GM23338 (cell line): ENCODE measurements around the gene NELFB. TPM values are rescaled to one million over a fixed set of nuclear protein-coding genes. Genes with fewer than 3 reads are reported as not detected.

Experiments used
- ATAC-seq: fragments of 200-7000 bp; cut with Tn5 transposase; 3 replicates; pipeline ENCODE4 v1.9.1; 2020
- DNase-seq: peaks from one replicate; pipeline ENCODE4 v3.0.0-alpha.2; 2015; ENCODE audit warnings: low spot score
- H2AFZ ChIP-seq: fragments of 200-600 bp; sonication (generic); 2 replicates; pipeline ENCODE4 v1.8.0; 2016; ENCODE audit warnings: antibody characterized with exemption, mild to moderate bottlenecking, moderate library complexity
- H3F3A ChIP-seq: fragments of 200-600 bp; sonication (generic); replicated peaks from 2 replicates; pipeline ENCODE4 v1.8.0; 2017; ENCODE audit warnings: antibody characterized with exemption, mixed run types, low read depth
- H3K27ac ChIP-seq: fragments of 200-600 bp; sonication (generic); 2 replicates; pipeline ENCODE4 v1.6.1; 2016; ENCODE audit warnings: low read depth
- H3K27me3 ChIP-seq: fragments of 200-600 bp; sonication (generic); 2 replicates; pipeline ENCODE4 v1.8.0; 2016; ENCODE audit warnings: mild to moderate bottlenecking, mixed run types, moderate library complexity; ENCODE audit not compliant: insufficient read depth
- H3K36me3 ChIP-seq: fragments of 200-600 bp; sonication (generic); 2 replicates; pipeline ENCODE4 v1.8.0; 2016; ENCODE audit warnings: mild to moderate bottlenecking; ENCODE audit not compliant: insufficient read depth
- H3K4me1 ChIP-seq: fragments of 200-600 bp; sonication (generic); 2 replicates; pipeline ENCODE4 v1.8.0; 2016; ENCODE audit warnings: mild to moderate bottlenecking, moderate library complexity; ENCODE audit not compliant: insufficient read depth
- H3K4me2 ChIP-seq: fragments of 200-600 bp; sonication (generic); 2 replicates; pipeline ENCODE4 v1.7.1; 2017; ENCODE audit warnings: mixed run types
- H3K4me3 ChIP-seq: fragments of 200-600 bp; sonication (generic); 2 replicates; pipeline ENCODE4 v1.6.1; 2016; ENCODE audit warnings: mixed run types
- H3K79me2 ChIP-seq: fragments of 200-600 bp; sonication (generic); replicated peaks from 2 replicates; pipeline ENCODE4 v1.8.0; 2017; ENCODE audit warnings: mild to moderate bottlenecking; ENCODE audit not compliant: insufficient read depth
- H3K9me2 ChIP-seq: fragments of 200-600 bp; sonication (generic); 2 replicates; pipeline ENCODE4 v1.8.0; 2017; ENCODE audit not compliant: insufficient read depth
- H4K20me1 ChIP-seq: fragments of 200-600 bp; sonication (generic); replicated peaks from 2 replicates; pipeline ENCODE4 v1.8.0; 2017; ENCODE audit warnings: mild to moderate bottlenecking; ENCODE audit not compliant: insufficient read depth
- H3K27ac Mint-ChIP-seq: 2 replicates; pipeline ENCODE4 v1.8.0; 2020; ENCODE audit warnings: inconsistent platforms, mild to moderate bottlenecking, moderate library complexity, mixed read lengths
- H3K27me3 Mint-ChIP-seq: 3 replicates; pipeline ENCODE4 v1.8.0; 2022; ENCODE audit warnings: low read depth, mild to moderate bottlenecking, moderate library complexity, mixed read lengths, inconsistent platforms; ENCODE audit not compliant: insufficient read depth, poor library complexity
- H3K36me3 Mint-ChIP-seq: 3 replicates; pipeline ENCODE4 v1.8.0; 2021; ENCODE audit warnings: low read depth, mild to moderate bottlenecking, inconsistent platforms, moderate library complexity, mixed read lengths
- H3K4me1 Mint-ChIP-seq: 3 replicates; pipeline ENCODE4 v1.8.0; 2020; ENCODE audit warnings: mild to moderate bottlenecking, inconsistent platforms, mixed read lengths
- H3K4me3 Mint-ChIP-seq: 3 replicates; pipeline ENCODE4 v1.8.0; 2021; ENCODE audit warnings: moderate library complexity, mild to moderate bottlenecking, inconsistent platforms, mixed read lengths
- H3K9me3 Mint-ChIP-seq: 3 replicates; pipeline ENCODE4 v1.8.0; 2020; ENCODE audit warnings: moderate library complexity, mild to moderate bottlenecking, inconsistent platforms, mixed read lengths
- JUNB ChIP-seq: IDR thresholded peaks from one replicate; pipeline ENCODE4 v1.6.1; 2016; ENCODE audit warnings: antibody characterized with exemption; ENCODE audit not compliant: unreplicated experiment
- NANOG ChIP-seq: IDR thresholded peaks from 2 replicates; pipeline ENCODE4 v1.6.1; 2016; ENCODE audit warnings: antibody characterized with exemption, borderline replicate concordance
- POLR2AphosphoS5 ChIP-seq: IDR thresholded peaks from 2 replicates; pipeline ENCODE4 v1.6.1; 2016; ENCODE audit warnings: antibody characterized with exemption, low read depth
- STAT1 ChIP-seq: IDR thresholded peaks from one replicate; pipeline ENCODE4 v1.6.1; 2016; ENCODE audit warnings: antibody characterized with exemption; ENCODE audit not compliant: unreplicated experiment
- ZNF331 ChIP-seq: fragments of 250-450 bp; sonication (Bioruptor Pico); IDR thresholded peaks from 2 replicates; pipeline ENCODE4 v1.5.0; 2020; ENCODE audit warnings: low read depth, mild to moderate bottlenecking, moderate library complexity
- polyA plus RNA-seq: library from polyadenylated mRNA; unstranded; fragments of >200 nt; fragmentation: Nextera tagmentation; extraction: Ambion mirVana; gene quantifications from 2 replicates; pipeline ENCODE4 v1.2.1, GENCODE V29; 2016
- total RNA-seq: library from RNA; depleted of rRNA; stranded (reverse); fragments of >200 nt; shearing (Covaris generic); gene quantifications from 2 replicates; pipeline ENCODE4 v1.2.3, GENCODE V29; 2014
- TF ChIP-seq, protein P1 (sequence below): IDR thresholded peaks from one replicate; pipeline ENCODE4 v1.6.1; 2018; ENCODE audit warnings: antibody characterized with exemption; ENCODE audit not compliant: unreplicated experiment
- TF ChIP-seq, protein P2 (sequence below): IDR thresholded peaks from 2 replicates; pipeline ENCODE4 v1.6.1; 2016; ENCODE audit warnings: antibody characterized with exemption
- TF ChIP-seq, protein P3 (sequence below), 2 experiments: fragments of 200-600 bp in 1 of 2; sonication (generic) in 1 of 2; conservative IDR thresholded peaks; 2 replicates each; pipeline versions ENCODE4 v1.5.1 to v1.6.1; 2016 to 2017; ENCODE audit warnings: antibody characterized with exemption in 2 of 2, low read depth in 2 of 2, mild to moderate bottlenecking in 2 of 2, moderate library complexity in 1 of 2

NELFB gene
- total and polyA plus RNA-seq, 2 experiments from 2014 or later: 30.0 to 97.3 TPM

DNA sequence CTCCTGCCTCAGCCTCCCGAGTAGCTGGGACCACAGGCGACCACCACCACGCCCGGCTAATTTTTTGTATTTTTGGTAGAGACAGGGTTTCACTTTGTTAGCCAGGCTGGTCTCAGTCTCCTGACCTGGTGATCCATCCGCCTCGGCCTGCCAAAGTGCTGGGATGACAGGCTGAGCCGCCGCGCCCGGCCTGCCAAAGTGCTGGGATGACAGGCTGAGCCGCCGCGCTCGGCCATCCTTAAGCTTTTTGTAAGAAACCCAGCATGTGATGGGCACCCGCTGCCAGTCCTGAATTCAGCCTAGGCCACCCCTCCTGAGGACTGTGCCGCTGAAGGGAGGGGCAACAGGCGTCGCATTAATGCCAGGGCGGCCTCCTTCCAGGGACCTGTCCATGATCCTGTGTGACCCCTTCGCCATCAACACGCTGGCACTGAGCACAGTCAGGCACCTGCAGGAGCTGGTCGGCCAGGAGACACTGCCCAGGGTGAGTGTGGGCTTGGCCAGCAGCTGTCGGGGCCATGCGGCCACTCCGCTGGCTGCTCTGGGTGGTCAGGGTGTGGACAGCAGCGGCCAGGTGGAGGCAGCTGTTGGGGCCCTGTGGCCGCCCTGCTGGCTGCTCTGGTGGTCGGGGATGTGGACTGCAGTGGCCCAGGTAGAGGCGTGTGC, 10.5 kb downstream of the NELFB start:
- Histone ChIP-seq H3K27ac (no peak overlapping the region), H2AFZ (no peak overlapping the region), H4K20me1 (0 out of 2 replicates have a peak, but pooled peaks cover 9% of the 10 kb centered on the region), H3K27me3 (no peaks in the 10 kb centered on the region), H3K36me3 (peaks cover 10% of the 10 kb centered on the region; the same call in 1 of the 2 replicates), H3F3A (0 out of 2 replicates have a peak, but pooled peaks cover 4% of the 10 kb centered on the region), H3K4me3 (no peak overlapping the region), H3K4me1 (no peaks in the 10 kb centered on the region), H3K9me2 (no peaks in the 10 kb centered on the region), H3K4me2 (no peak overlapping the region), H3K79me2 (no peaks in the 10 kb centered on the region)
- H3K4me3 Mint-ChIP-seq: no peak overlapping the region
- DNase-seq (no peak), ATAC-seq (no peak)
- H3K27ac Mint-ChIP-seq: no peak overlapping the region
- peaks cover 37% of the 10 kb centered on the region for H3K36me3 Mint-ChIP-seq
- peaks cover 18% of the 10 kb centered on the region for H3K27me3 Mint-ChIP-seq
- TF ChIP-seq, protein P1, sequence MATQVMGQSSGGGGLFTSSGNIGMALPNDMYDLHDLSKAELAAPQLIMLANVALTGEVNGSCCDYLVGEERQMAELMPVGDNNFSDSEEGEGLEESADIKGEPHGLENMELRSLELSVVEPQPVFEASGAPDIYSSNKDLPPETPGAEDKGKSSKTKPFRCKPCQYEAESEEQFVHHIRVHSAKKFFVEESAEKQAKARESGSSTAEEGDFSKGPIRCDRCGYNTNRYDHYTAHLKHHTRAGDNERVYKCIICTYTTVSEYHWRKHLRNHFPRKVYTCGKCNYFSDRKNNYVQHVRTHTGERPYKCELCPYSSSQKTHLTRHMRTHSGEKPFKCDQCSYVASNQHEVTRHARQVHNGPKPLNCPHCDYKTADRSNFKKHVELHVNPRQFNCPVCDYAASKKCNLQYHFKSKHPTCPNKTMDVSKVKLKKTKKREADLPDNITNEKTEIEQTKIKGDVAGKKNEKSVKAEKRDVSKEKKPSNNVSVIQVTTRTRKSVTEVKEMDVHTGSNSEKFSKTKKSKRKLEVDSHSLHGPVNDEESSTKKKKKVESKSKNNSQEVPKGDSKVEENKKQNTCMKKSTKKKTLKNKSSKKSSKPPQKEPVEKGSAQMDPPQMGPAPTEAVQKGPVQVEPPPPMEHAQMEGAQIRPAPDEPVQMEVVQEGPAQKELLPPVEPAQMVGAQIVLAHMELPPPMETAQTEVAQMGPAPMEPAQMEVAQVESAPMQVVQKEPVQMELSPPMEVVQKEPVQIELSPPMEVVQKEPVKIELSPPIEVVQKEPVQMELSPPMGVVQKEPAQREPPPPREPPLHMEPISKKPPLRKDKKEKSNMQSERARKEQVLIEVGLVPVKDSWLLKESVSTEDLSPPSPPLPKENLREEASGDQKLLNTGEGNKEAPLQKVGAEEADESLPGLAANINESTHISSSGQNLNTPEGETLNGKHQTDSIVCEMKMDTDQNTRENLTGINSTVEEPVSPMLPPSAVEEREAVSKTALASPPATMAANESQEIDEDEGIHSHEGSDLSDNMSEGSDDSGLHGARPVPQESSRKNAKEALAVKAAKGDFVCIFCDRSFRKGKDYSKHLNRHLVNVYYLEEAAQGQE: no peak
- TF ChIP-seq NANOG: no peak
- TF ChIP-seq, protein P2, sequence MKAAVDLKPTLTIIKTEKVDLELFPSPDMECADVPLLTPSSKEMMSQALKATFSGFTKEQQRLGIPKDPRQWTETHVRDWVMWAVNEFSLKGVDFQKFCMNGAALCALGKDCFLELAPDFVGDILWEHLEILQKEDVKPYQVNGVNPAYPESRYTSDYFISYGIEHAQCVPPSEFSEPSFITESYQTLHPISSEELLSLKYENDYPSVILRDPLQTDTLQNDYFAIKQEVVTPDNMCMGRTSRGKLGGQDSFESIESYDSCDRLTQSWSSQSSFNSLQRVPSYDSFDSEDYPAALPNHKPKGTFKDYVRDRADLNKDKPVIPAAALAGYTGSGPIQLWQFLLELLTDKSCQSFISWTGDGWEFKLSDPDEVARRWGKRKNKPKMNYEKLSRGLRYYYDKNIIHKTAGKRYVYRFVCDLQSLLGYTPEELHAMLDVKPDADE: no peak
- no peak for TF ChIP-seq JUNB
- no peak for TF ChIP-seq ZNF331 (CRISPR knock-in tag)
- TF ChIP-seq, protein P3, sequence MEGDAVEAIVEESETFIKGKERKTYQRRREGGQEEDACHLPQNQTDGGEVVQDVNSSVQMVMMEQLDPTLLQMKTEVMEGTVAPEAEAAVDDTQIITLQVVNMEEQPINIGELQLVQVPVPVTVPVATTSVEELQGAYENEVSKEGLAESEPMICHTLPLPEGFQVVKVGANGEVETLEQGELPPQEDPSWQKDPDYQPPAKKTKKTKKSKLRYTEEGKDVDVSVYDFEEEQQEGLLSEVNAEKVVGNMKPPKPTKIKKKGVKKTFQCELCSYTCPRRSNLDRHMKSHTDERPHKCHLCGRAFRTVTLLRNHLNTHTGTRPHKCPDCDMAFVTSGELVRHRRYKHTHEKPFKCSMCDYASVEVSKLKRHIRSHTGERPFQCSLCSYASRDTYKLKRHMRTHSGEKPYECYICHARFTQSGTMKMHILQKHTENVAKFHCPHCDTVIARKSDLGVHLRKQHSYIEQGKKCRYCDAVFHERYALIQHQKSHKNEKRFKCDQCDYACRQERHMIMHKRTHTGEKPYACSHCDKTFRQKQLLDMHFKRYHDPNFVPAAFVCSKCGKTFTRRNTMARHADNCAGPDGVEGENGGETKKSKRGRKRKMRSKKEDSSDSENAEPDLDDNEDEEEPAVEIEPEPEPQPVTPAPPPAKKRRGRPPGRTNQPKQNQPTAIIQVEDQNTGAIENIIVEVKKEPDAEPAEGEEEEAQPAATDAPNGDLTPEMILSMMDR (conservative IDR thresholded peaks at IDR 0.05; ENCODE audit: low read depth in 2 of 2): no peak
- no peak for TF ChIP-seq STAT1
- no peak for TF ChIP-seq POLR2AphosphoS5
- peaks cover 4% of the 10 kb centered on the region; the same call in 2 of the 3 replicates for H3K4me1 Mint-ChIP-seq
- H3K9me3 Mint-ChIP-seq: no peaks in the 10 kb centered on the region; the same call in 2 of the 3 replicates

DNA sequence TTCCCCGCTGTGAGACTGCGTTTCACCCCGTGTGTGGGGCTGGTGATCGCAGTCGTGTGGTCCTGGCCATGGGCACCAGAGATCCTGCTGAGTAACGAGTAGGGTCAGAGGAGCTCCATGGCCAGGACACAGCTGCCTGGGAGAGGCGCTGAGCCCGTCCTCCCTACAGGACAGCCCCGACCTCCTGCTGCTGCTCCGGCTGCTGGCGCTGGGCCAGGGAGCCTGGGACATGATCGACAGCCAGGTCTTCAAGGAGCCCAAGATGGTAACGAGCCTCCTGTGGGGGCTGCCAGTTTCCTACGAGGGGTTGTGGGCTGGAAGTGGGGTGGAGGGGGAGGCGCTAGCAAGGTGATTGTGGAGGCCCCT, 11.0 kb downstream of the NELFB start:
- ATAC-seq: no peak
- H3K9me3 Mint-ChIP-seq: no peaks in the 10 kb centered on the region; the same call in 2 of the 3 replicates
- no peaks in the 10 kb centered on the region for H3K27me3 ChIP-seq
- H3K4me3 ChIP-seq: no peak overlapping the region
- no peak overlapping the region for H3K4me2 ChIP-seq
- DNase-seq: no peak
- no peaks in the 10 kb centered on the region for H3K9me2 ChIP-seq
- no peak overlapping the region for H2AFZ ChIP-seq
- H3F3A ChIP-seq: 0 out of 2 replicates have a peak, but pooled peaks cover 4% of the 10 kb centered on the region
- peaks cover 37% of the 10 kb centered on the region for H3K36me3 Mint-ChIP-seq
- peaks cover 10% of the 10 kb centered on the region; the same call in 1 of the 2 replicates for H3K36me3 ChIP-seq
- 0 out of 2 replicates have a peak, but pooled peaks cover 9% of the 10 kb centered on the region for H4K20me1 ChIP-seq
- H3K4me3 Mint-ChIP-seq: no peak overlapping the region
- H3K79me2 ChIP-seq: no peaks in the 10 kb centered on the region
- H3K27ac ChIP-seq: no peak overlapping the region
- no peak overlapping the region for H3K27ac Mint-ChIP-seq
- peaks cover 4% of the 10 kb centered on the region; the same call in 2 of the 3 replicates for H3K4me1 Mint-ChIP-seq
- no peaks in the 10 kb centered on the region for H3K4me1 ChIP-seq
- peaks cover 18% of the 10 kb centered on the region for H3K27me3 Mint-ChIP-seq
- TF ChIP-seq, protein P3 (conservative IDR thresholded peaks at IDR 0.05; ENCODE audit: low read depth in 2 of 2): no peak
- TF ChIP-seq STAT1 (no peak), POLR2AphosphoS5 (no peak)
- TF ChIP-seq, protein P1: no peak
- TF ChIP-seq, protein P2: no peak
